ENCODE data around the gene FPR1.

The FPR1 gene

DNA sequence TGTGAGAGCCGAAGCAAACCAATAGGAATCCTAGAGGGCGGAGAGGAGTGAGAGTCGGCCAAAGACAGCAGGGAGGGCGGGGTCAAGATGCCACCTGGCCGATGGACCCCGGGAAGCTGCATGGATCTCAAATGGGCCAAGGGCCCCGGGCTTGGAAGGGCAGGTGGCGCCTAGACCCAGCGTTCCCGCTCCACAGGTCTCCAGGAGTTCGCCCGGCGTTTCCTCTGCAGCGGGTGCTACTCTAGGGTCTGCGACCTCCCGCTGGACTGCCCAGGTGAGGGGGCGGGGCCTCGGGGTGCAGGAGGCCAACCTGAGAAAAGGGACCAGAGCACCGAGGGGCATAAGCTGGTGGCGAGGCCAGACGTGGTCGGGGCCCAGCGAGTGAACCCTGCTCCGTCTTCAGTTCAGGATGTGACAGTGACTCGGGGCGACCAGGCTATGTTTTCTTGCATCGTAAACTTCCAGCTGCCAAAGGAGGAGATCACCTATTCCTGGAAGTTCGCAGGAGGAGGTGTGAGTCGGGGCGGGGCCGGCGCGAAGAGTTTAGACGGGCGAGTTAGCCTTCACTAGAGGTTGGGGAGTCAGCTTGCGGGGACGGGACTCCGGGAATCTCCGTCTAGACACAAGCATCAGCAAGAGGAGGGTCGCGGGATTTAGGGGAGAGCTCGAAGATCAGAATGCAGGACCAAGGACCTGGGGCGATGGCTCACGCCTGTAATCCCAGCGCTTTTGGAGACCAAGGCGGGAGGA is 48.7 kb downstream of the FPR1 start:
- DNase-seq, result no peak

DNA sequence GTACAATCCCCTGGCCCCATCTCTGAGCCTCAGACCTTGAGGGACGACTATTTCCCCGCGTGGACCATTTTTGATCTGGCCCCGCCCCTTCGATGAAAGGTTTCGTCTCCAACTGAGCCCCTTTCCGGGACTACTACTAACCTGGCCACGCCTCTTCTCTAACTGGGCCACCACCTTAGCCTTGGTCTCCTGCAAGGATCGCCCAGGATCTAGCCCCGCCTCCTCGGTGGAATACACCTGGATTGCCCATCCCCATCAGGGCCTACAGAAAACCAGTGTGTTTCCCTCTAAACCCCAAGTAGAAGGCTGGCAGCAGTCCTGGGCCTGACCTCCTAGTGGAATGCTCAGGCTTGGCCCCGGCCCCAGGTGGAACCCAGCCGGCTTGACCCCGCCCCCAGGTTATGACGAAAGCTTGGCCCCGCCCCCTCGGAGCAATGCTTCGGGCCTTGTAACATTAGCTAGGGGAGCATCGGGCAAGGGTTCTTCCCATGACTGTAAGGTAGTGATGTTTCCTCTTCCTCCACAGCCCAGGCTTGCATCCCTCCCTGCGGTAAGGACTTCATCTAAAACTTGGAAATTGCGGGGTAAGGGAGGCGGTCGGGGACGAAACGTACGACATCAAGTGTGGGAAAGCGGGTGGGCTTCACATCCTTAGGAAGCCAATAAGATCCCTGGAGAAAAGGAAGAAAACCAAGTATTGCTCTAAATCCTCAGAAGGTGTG is 49.4 kb downstream of the FPR1 start:
- DNase-seq, result peak; percentile 31

DNA sequence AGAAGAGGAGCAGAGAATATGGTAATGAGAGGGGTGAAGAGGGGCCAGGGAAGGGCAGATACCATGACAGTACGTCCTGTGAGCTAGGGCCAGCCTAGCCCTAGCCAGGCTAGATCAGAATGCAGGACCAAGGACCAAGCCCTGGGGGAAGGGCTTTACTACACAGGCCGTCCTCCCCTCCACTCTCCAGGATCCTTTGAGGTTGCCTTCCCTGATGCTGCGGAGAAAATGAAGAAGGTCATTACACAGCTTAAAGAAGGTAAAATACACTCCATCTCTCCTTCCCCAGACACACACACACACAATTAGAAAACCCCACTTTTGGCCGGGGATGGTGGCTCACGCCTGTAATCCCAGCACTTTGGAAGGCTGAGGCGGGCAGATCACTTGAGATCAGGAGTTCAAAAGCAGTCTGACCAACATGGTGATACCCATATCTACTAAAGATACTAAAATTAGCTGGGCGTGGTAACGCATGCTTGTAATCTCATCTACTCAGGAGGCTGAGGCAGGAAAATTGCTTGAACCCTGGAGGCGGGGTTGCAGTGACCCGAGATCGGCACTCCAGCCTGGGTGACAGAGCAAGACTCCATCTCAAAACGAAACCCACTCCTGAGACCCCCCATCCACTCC is 50.1 kb downstream of the FPR1 start:
- no peak for DNase-seq

DNA sequence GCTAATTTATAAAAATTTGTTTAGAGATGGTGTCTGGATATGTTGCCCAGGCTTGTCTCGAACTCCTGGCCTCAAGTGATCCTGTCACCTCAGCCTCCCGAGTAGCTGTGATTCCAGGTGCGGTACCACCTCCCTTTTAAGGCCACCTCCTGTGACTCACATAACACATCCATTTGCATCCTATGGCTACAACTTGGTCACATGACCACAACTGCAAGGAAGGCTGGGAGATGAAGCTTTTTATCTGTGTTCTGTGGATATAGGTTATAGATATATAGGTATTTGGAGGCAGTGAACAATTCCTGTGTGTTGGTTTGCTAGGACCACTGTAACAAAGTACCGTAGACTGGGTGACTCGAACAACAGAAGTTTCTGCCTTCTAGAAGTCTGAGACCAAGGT is 52.5 kb downstream of the FPR1 start:
- no peak for DNase-seq

- DNase-seq, result no peak
Measured at GRCh38 chr19:51698296-51698695, 53.4 kb downstream of the FPR1 start.

DNA sequence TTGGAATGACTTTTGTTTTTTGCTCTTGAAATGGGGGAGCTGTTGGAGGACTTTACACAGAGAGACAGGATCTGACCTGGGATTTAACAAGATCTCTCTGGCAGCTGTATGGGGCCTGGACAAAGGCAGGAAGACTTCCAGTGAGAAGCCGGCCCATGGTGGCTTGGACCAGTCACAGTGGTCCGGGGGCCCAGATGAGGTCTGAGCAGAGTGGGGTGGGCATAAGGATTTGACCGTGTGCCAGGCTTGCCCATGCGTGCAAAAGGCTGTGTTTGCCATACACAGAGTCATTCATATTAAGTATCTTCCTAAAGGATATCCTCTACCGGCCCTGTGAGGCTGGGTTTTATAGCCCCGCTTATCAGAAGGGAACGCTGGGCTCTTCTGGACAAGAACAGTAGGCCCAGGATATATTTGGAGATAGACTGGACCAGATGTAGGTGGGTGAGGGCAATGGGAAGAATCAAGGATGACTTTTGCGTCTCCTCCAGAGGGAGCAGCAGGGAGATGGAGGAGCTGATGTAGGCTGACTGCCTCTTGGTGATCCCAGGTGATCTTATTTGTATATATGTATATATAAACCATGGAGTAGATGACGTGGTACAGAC is 54.4 kb downstream of the FPR1 start:
- no peak for DNase-seq

DNA sequence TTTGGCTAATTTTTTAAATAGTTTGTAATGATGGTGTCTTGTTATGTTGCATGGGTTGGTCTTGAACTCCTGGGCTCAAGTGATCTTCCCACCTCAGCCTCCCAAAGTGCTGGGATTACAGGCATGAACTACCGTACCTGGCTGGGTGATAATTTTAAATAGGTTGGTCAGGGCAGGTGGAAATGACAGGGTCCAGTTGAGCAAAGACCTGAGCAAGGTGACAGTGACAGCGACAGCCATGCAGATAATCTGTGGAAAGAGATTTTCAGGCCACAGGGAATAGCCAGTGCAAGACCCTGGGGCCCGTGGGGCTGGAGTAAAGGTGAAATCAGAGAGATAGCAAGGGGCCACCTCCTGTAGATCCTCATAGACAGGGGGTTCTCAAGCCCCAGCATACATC is 55.1 kb downstream of the FPR1 start:
- no peak for DNase-seq
